ENCODE data around the gene TRPM2. TPM values are rescaled to one million over a fixed set of nuclear protein-coding genes. Genes with fewer than 3 reads are reported as not detected.

The TRPM2 gene
- total RNA-seq, 6 experiments from 2014 or later, result 0.92 to 2.0 (median 1.2) TPM

DNA sequence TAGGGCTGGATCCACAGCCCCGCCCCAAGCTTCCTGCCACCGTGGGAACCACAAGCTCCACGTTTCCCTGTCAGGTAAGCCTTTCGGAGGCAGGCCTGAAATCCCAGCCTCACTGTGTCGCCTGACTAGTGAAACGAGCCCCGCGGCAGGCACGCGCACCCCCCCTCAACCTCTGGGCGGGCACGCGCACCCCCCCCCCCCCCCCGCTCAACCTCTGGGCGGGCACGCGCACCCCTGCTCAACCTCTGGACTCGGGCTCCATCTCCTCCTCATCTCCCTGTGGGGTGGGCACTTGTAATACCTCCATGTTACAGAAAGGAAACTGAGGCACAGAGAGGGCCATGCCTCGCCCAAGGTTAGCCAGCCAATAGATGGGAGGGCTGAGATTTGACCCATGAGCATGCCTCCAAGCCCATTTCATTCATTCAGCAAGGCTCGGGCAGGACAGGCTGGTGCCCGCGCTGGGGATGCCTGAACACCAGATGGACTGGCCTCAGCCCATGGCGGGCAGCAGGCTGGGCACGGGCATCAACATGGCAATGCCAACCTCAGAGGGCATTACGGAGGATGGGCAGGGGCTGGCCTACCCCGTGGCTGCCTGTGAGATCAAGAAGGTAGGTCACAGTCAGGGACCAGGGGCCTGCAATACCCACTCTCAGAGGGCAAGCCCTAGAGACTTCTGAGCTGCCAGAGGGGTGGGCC is 18.9 kb upstream of the TRPM2 start:
- intact Hi-C loops (cut with DNase I), result no loop called here
- no peak for ATAC-seq
- Histone ChIP-seq H3K4me3 (no peak overlapping the region), H3K27me3 (no peaks in the 10 kb centered on the region), H3K27ac (no peak overlapping the region), H3K36me3 (no peaks in the 10 kb centered on the region), H3K9me3 (no peaks in the 10 kb centered on the region), H3K4me1 (peaks cover 0 to 7% (median 0%) of the 10 kb centered on the region in 4 donors)
- no peak for DNase-seq
- 100% methylated on average over 1 of the region's 26 CpGs for WGBS (ENCODE audit: insufficient coverage, low coverage, low lambda C conversion rate, missing lambda C conversion rate)
- TF ChIP-seq CTCF (IDR thresholded peaks at IDR 0.05) (no peak), POLR2A (IDR thresholded peaks at IDR 0.05) (no peak)

DNA sequence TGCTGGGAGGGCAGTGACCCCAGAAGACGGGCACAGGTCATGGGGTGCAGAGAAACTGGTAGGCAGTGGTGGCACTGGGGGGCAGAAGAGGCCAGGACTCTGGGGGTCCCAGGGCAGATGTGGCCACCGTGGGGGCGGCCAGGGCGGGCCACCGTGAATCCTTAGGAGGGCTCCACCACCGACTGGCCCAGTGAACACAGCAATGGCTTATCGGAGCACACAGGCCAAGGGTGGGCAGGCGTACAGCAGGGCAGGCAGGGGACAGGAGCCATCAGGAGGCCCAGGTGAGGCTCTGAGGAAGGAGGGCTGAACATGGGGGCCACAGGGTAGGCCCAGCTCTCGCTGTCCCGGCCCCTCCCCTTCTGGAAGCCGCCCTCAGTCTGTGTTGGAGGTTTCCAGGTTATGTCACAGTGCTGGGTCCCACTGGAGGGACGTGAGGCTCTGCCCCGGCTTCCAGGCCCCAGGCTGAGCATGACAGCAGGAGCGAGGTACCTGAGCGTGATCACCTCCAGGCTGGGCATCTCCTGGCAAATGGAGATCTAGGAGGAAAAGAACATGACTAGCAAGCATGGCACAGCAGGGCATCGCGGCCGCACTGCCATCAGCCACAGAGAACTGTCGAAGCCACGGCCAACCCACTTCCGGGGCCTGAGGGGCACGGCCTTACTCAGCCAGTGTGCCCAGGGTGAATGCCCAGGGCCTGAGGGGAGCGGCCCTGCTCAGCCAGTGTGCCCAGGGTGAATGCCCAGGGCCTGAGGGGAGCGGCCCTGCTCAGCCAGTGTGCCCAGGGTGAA is 18.0 kb upstream of the TRPM2 start:
- TF ChIP-seq POLR2A (IDR thresholded peaks at IDR 0.05) (no peak), CTCF (IDR thresholded peaks at IDR 0.05) (no peak)
- no peak overlapping the region for H3K27ac ChIP-seq
- DNase-seq, result no peak
- no peak overlapping the region for H3K4me3 ChIP-seq
- intact Hi-C loops (cut with DNase I), result no loop called here
- no peaks in the 10 kb centered on the region for H3K27me3 ChIP-seq
- H3K4me1 ChIP-seq, result peaks cover 0 to 7% (median 0%) of the 10 kb centered on the region in 4 donors
- no peaks in the 10 kb centered on the region for H3K36me3 ChIP-seq
- 80% methylated on average over 2 of the region's 24 CpGs for WGBS (ENCODE audit: insufficient coverage, low coverage, low lambda C conversion rate, missing lambda C conversion rate)
- H3K9me3 ChIP-seq, result no peaks in the 10 kb centered on the region
- no peak for ATAC-seq

DNA sequence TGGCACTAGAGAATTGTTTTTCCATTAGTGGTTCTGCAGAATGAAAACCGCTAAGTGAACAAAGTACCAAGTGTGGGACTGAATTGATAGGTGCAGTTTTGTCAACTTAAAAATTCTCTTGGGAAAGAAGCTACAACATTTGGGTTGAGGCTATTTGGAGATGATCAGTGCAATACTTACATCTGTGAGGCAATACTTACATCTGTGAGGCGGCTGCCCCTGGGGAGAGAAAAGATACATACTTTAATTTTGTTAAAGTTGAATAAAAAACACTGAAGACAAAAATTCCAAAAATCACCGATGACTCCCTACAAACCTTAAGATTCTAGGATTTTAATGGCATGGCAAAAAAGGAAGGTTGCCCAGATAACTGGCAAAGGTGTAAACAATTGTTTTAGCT is 16.0 kb upstream of the TRPM2 start:
- H3K4me1 ChIP-seq, result peaks cover 0 to 7% (median 0%) of the 10 kb centered on the region in 4 donors
- intact Hi-C loops (cut with DNase I), result no loop called here
- H3K27ac ChIP-seq, result peak overlapping the region in 1 of 3 donors; percentile 33
- no peak overlapping the region for H3K4me3 ChIP-seq
- no peaks in the 10 kb centered on the region for H3K27me3 ChIP-seq
- no peak for TF ChIP-seq POLR2A (IDR thresholded peaks at IDR 0.05)
- no peak for TF ChIP-seq CTCF (IDR thresholded peaks at IDR 0.05)
- WGBS (ENCODE audit: insufficient coverage, low coverage, low lambda C conversion rate, missing lambda C conversion rate), result 64% methylated on average over 3 of the region's 3 CpGs
- no peak for DNase-seq
- no peaks in the 10 kb centered on the region for H3K36me3 ChIP-seq
- H3K9me3 ChIP-seq, result no peaks in the 10 kb centered on the region
- no peak for ATAC-seq

- Histone ChIP-seq H3K27me3 (no peaks in the 10 kb centered on the region), H3K36me3 (no peaks in the 10 kb centered on the region), H3K9me3 (no peaks in the 10 kb centered on the region), H3K27ac (peak overlapping the region; percentile 2 to 33 (median 5)), H3K4me3 (peak overlapping the region; percentile 38 to 58 (median 44)), H3K4me1 (peaks cover 0 to 7% (median 0%) of the 10 kb centered on the region in 4 donors)
- WGBS (ENCODE audit: insufficient coverage, low coverage, low lambda C conversion rate, missing lambda C conversion rate), result 6% methylated on average over 11 of the region's 47 CpGs
- peak; percentile 23 to 43 (median 38) for TF ChIP-seq CTCF (IDR thresholded peaks at IDR 0.05)
- TF ChIP-seq POLR2A (IDR thresholded peaks at IDR 0.05), result no peak
- intact Hi-C loops (cut with DNase I), result no loop called here
- ATAC-seq (peak; percentile 37 to 50 (median 44)), DNase-seq (peak; percentile 70 to 80 (median 75))
These were observed 15.2 kb upstream of the TRPM2 start for GRCh38 chr21:44337941-44338895.
